Measurements from ENCODE around the gene CX3CR1. TPM values are rescaled to one million over a fixed set of nuclear protein-coding genes. Genes with fewer than 3 reads are reported as not detected.

Gene CX3CR1
- total RNA-seq, 2 donors from 2014 or later, result 0.28 to 0.54 TPM

- no peak overlapping the region for H3K4me3 ChIP-seq
- H3K27ac ChIP-seq, result no peak overlapping the region
- H3K9me3 ChIP-seq, result no peaks in the 10 kb centered on the region
- peaks cover 4 to 17% of the 10 kb centered on the region in 2 donors for H3K4me1 ChIP-seq (ENCODE audit: control insufficient read depth in 1 of 2, low read depth in 2 of 2)
- no peak for TF ChIP-seq CTCF (IDR thresholded peaks at IDR 0.05)
- H3K27me3 ChIP-seq (replicated peaks; ENCODE audit: insufficient read depth), result no peaks in the 10 kb centered on the region
- DNase-seq (ENCODE audit: low spot score), result no peak
- H3K36me3 ChIP-seq, result no peaks in the 10 kb centered on the region
- ATAC-seq (ENCODE audit: insufficient number of reproducible peaks, low FRiP score, low read depth), result no peak
These were observed 18.1 kb downstream of the CX3CR1 start for GRCh38 chr3:39261726-39262125.

- peak; percentile 64 for TF ChIP-seq CTCF (IDR thresholded peaks at IDR 0.05)
- Histone ChIP-seq H3K4me3 (no peak overlapping the region), H3K27me3 (replicated peaks; ENCODE audit: insufficient read depth) (no peaks in the 10 kb centered on the region), H3K9me3 (no peaks in the 10 kb centered on the region), H3K36me3 (no peaks in the 10 kb centered on the region), H3K27ac (no peak overlapping the region), H3K4me1 (ENCODE audit: control insufficient read depth in 1 of 2, low read depth in 2 of 2) (peaks cover 4 to 17% of the 10 kb centered on the region in 2 donors)
- DNase-seq (ENCODE audit: low spot score) (peak; percentile 79), ATAC-seq (ENCODE audit: insufficient number of reproducible peaks, low FRiP score, low read depth) (peak; percentile 98)
These were observed 18.9 kb downstream of the CX3CR1 start for GRCh38 chr3:39260957-39261356.

DNA sequence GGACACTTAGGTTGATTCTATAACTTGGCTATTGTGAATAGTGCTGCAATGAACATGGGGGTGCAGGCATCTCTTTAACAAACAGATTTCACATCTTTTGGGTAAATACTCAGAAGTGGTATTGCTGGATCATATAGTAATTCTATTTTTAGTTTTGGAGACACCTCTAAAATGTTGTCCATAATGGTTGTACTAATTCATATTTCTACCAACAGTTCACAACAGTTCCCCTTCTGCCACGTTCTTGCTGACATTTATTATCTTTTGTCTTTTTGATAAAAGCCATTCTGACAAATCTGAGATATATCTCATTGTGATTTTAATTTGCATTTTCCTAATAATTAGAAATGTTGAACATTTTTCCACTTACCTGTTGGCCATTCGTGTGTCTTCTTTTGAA is 19.5 kb downstream of the CX3CR1 start:
- H3K36me3 ChIP-seq, result no peaks in the 10 kb centered on the region
- no peaks in the 10 kb centered on the region for H3K27me3 ChIP-seq (replicated peaks; ENCODE audit: insufficient read depth)
- H3K27ac ChIP-seq, result no peak overlapping the region
- ATAC-seq (ENCODE audit: insufficient number of reproducible peaks, low FRiP score, low read depth) (no peak), DNase-seq (ENCODE audit: low spot score) (no peak)
- no peak for TF ChIP-seq CTCF (IDR thresholded peaks at IDR 0.05)
- H3K4me3 ChIP-seq, result no peak overlapping the region
- H3K4me1 ChIP-seq (ENCODE audit: control insufficient read depth in 1 of 2, low read depth in 2 of 2), result peaks cover 4 to 18% of the 10 kb centered on the region in 2 donors
- H3K9me3 ChIP-seq, result no peaks in the 10 kb centered on the region

- DNase-seq (ENCODE audit: low spot score) (no peak), ATAC-seq (ENCODE audit: insufficient number of reproducible peaks, low FRiP score, low read depth) (no peak)
- TF ChIP-seq CTCF (IDR thresholded peaks at IDR 0.05), result no peak
- Histone ChIP-seq H3K27me3 (replicated peaks; ENCODE audit: insufficient read depth) (no peaks in the 10 kb centered on the region), H3K4me1 (ENCODE audit: control insufficient read depth in 1 of 2, low read depth in 2 of 2) (peaks cover 5 to 13% of the 10 kb centered on the region in 2 donors), H3K36me3 (no peaks in the 10 kb centered on the region), H3K27ac (no peak overlapping the region), H3K4me3 (no peak overlapping the region), H3K9me3 (no peaks in the 10 kb centered on the region)
These were observed 24.1 kb downstream of the CX3CR1 start for GRCh38 chr3:39255503-39256325.

DNA sequence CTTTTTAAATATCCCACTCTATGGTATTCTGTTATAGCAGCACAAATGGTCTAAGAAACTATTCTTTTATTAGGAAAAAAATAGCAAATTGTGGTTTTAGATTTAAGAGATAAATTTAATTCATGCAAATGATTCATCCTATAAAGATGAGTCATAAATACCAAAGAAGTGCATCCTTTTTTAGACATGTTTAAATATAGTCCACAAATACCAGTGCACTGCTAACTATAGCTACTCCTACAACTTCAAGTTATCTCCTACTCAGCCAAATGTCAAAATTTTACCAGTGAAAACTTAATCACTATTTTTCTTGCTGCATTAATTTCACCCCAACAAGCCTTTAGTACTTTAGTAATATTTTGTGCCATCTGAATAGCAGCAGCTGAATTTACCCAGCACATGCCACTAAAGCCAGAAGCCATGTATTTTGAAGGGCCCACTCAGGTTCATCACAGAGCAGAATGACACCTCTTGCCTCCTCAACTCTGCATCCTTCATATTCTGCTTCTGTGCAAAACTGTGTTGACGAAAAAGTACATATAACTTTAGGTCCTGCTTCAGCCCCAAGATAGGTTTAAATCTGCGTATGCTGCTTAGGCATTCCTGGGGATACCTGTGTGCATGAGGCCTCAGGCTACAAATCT is 24.9 kb downstream of the CX3CR1 start:
- no peak for ATAC-seq (ENCODE audit: insufficient number of reproducible peaks, low FRiP score, low read depth)

More for the DNA sequence above, 24.9 kb downstream of the CX3CR1 start:
- Histone ChIP-seq H3K9me3 (no peaks in the 10 kb centered on the region), H3K27me3 (replicated peaks; ENCODE audit: insufficient read depth) (no peaks in the 10 kb centered on the region), H3K4me3 (no peak overlapping the region), H3K27ac (no peak overlapping the region), H3K4me1 (ENCODE audit: control insufficient read depth in 1 of 2, low read depth in 2 of 2) (peaks cover 8 to 14% of the 10 kb centered on the region in 2 donors), H3K36me3 (no peaks in the 10 kb centered on the region)
- TF ChIP-seq CTCF (IDR thresholded peaks at IDR 0.05), result no peak
- DNase-seq (ENCODE audit: low spot score), result no peak

Data from thoracic aorta (tissue), 2 donors.